ENCODE measurements around the gene POU6F1. TPM values are rescaled to one million over a fixed set of nuclear protein-coding genes. Genes with fewer than 3 reads are reported as not detected.

The POU6F1 gene
- total RNA-seq, 3 donors from 2014 or later (not counting 1 experiment from before 2014, with no cell fraction given), result 5.7 to 6.6 (median 6.0) TPM

- ATAC-seq, result no peak
- no peak overlapping the region for H3K4me3 Mint-ChIP-seq
Observed at GRCh38 chr12:51191516-51192283, 26.2 kb downstream of the POU6F1 start.

GRCh38 chr12:51190820-51191219 is 27.0 kb downstream of the POU6F1 start:
- H3K27me3 Mint-ChIP-seq (ENCODE audit: low read depth in 2 of 2), result no peaks in the 10 kb centered on the region
- Histone ChIP-seq H3K4me3 (ENCODE audit: low read length) (no peak overlapping the region), H3K4me1 (ENCODE audit: control insufficient read depth, insufficient read depth, low read length) (no peaks in the 10 kb centered on the region), H3K36me3 (ENCODE audit: control insufficient read depth, insufficient read depth, low read length) (no peaks in the 10 kb centered on the region), H3K27me3 (ENCODE audit: control insufficient read depth, insufficient read depth, low read length) (no peaks in the 10 kb centered on the region), H3K9me3 (ENCODE audit: control insufficient read depth, insufficient read depth, low read length) (no peaks in the 10 kb centered on the region), H3K27ac (ENCODE audit: low read length) (no peak overlapping the region)
- no peak overlapping the region for H3K4me3 Mint-ChIP-seq
- intact Hi-C loops (cut with micrococcal nuclease), result no loop called here
- H3K4me1 Mint-ChIP-seq, result no peaks in the 10 kb centered on the region
- ATAC-seq (no peak), DNase-seq (no peak)
- no peak for TF ChIP-seq CTCF (IDR thresholded peaks at IDR 0.05)
- H3K36me3 Mint-ChIP-seq, result no peaks in the 10 kb centered on the region
- WGBS (ENCODE audit: insufficient coverage), result 96% methylated on average over 4 of the region's 4 CpGs
- H3K27ac Mint-ChIP-seq, result no peak overlapping the region
- H3K9me3 Mint-ChIP-seq, result no peaks in the 10 kb centered on the region

More at GRCh38 chr12:51191516-51192283, 26.2 kb downstream of the POU6F1 start:
- 90% methylated on average over 11 of the region's 12 CpGs for WGBS (ENCODE audit: insufficient coverage)
- no peaks in the 10 kb centered on the region for H3K4me1 ChIP-seq (ENCODE audit: control insufficient read depth, insufficient read depth, low read length)
- H3K27ac Mint-ChIP-seq, result no peak overlapping the region
- no peak for DNase-seq
- H3K27me3 Mint-ChIP-seq (ENCODE audit: low read depth in 2 of 2), result no peaks in the 10 kb centered on the region
- no peak overlapping the region for H3K4me3 ChIP-seq (ENCODE audit: low read length)
- no peaks in the 10 kb centered on the region for H3K36me3 Mint-ChIP-seq
- intact Hi-C loops (cut with micrococcal nuclease), result no loop called here
- no peaks in the 10 kb centered on the region for H3K9me3 Mint-ChIP-seq
- H3K9me3 ChIP-seq (ENCODE audit: control insufficient read depth, insufficient read depth, low read length), result no peaks in the 10 kb centered on the region
- no peak overlapping the region for H3K27ac ChIP-seq (ENCODE audit: low read length)
- no peak for TF ChIP-seq CTCF (IDR thresholded peaks at IDR 0.05)
- H3K4me1 Mint-ChIP-seq, result no peaks in the 10 kb centered on the region
- H3K36me3 ChIP-seq (ENCODE audit: control insufficient read depth, insufficient read depth, low read length), result no peaks in the 10 kb centered on the region
- H3K27me3 ChIP-seq (ENCODE audit: control insufficient read depth, insufficient read depth, low read length), result no peaks in the 10 kb centered on the region

- H3K36me3 ChIP-seq (ENCODE audit: control insufficient read depth, insufficient read depth, low read length), result no peaks in the 10 kb centered on the region
- H3K4me1 ChIP-seq (ENCODE audit: control insufficient read depth, insufficient read depth, low read length), result no peaks in the 10 kb centered on the region
- no peak overlapping the region for H3K27ac ChIP-seq (ENCODE audit: low read length)
- H3K4me1 Mint-ChIP-seq, result no peaks in the 10 kb centered on the region
- no peaks in the 10 kb centered on the region for H3K27me3 Mint-ChIP-seq (ENCODE audit: low read depth in 2 of 2)
- 93% methylated on average over 14 of the region's 14 CpGs for WGBS (ENCODE audit: insufficient coverage)
- H3K27ac Mint-ChIP-seq, result no peak overlapping the region
- H3K9me3 ChIP-seq (ENCODE audit: control insufficient read depth, insufficient read depth, low read length), result no peaks in the 10 kb centered on the region
- no peaks in the 10 kb centered on the region for H3K36me3 Mint-ChIP-seq
- ATAC-seq, result no peak
- H3K4me3 Mint-ChIP-seq, result no peak overlapping the region
- H3K27me3 ChIP-seq (ENCODE audit: control insufficient read depth, insufficient read depth, low read length), result no peaks in the 10 kb centered on the region
- no peak for TF ChIP-seq CTCF (IDR thresholded peaks at IDR 0.05)
- no peak overlapping the region for H3K4me3 ChIP-seq (ENCODE audit: low read length)
- no peaks in the 10 kb centered on the region for H3K9me3 Mint-ChIP-seq
- DNase-seq, result no peak
- intact Hi-C loops (cut with micrococcal nuclease), result no loop called here
Observed at GRCh38 chr12:51189790-51190355, 28.0 kb downstream of the POU6F1 start.
